GM18951 (cell line): ENCODE data around the gene UFD1.

Experiments
- POLR2A ChIP-seq: IDR thresholded peaks from 4 replicates; pipeline ENCODE4 v1.6.1; 2011; ENCODE audit warnings: mild to moderate bottlenecking; ENCODE audit not compliant: insufficient read length, insufficient read depth; ENCODE audit errors: extremely low read depth
- in situ Hi-C: fragments of 300-500 bp; cut with MboI; formaldehyde crosslinking; loops from one replicate; pipeline ENCODE4 v1.12.0; 2022; ENCODE audit warnings: low sequenced_read_pairs, mixed read lengths, inconsistent platforms; ENCODE audit not compliant: unreplicated experiment

UFD1 gene

GRCh38 chr22:19478901-19479354 is at the start of gene UFD1:
UFD1 (minus strand) TSS chr22:19479193; CDS start chr22:19479085, 108 bp downstream.
- in situ Hi-C loops = no loop called here
- peak; percentile 68 for TF ChIP-seq POLR2A

DNA sequence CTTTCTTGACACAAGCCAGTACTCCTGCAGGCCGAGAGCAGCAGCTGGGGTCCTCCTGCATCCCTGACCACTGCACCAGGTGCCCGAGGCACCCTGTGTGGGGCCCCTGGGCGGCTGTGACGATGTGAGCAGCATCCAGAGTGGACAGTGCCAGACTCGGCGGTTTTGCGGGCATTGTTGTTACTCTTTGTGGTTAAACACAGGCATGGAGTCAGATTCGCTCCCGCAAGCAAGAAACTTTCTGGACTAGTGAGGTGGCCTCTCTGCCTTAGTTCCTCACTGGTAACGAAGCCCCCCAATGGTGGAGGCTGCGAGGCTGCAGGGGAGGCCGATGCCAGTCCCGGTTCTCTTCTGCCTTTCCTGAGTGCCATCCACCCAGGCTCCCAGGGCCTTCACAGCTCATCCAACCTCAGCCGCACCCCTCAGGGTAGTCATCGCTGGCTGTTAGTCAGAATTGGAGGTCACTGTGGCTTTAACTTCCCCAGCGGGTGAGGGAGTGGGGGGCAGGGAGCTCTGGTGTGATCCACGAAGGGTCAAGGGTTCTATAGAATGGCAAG is 48.9 kb upstream of the UFD1 start:
- TF ChIP-seq POLR2A = no peak
- in situ Hi-C loops = no loop called here

GRCh38 chr22:19527321-19527721 is 48.3 kb upstream of the UFD1 start:
- in situ Hi-C loops = no loop called here
- no peak for TF ChIP-seq POLR2A

DNA sequence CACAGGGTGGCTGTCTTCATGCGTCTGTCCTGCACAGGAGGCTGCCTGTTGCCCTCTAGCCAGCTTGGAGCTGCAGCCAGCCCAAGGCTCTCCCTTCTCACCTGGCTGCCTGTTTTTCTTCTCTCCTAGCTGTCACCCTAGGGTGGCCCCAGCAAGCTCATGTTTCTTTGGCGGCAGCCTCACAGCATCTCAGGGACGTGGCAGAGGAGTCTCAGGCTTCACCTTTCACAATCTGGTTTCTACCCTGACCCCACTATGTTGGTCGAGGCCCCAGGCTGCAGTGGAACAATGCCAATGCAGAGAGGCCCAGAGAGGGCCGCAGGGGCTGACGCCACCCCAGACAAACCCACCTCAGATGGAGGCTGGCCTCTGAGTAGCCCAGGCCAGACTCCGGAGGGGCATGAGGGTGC is 47.7 kb upstream of the UFD1 start:
- TF ChIP-seq POLR2A = no peak
- in situ Hi-C loops = no loop called here

DNA sequence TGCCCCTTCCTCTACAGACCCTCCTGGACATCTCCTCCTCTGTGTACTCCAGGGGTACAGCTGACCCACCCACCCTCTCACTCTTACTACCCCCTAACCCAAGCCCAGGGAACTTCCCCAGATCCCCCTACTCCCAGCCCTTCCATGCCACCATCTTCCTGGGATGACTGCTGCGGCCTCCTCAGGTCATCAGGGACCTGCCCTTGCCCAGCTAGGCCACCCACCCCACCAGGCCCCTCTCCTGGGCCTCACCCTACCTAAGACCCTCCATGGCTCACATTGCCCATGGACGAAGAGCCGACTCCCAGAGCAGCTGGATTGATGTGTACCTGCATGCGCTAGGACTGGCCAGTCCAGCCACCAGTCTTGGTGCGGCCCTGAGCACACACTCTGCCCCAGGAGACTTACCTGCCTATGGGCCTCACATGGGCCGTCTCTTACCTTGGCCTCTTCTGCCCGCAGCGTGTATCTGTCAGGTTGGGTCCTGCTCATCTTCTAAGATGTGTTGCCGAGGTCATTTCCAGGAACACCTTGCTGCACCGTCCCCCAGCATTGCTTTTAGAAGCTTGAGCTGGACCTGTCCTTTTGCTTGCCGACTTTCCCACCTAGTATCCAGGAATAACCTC is 47.2 kb upstream of the UFD1 start:
- TF ChIP-seq POLR2A = no peak
- in situ Hi-C loops = no loop called here

DNA sequence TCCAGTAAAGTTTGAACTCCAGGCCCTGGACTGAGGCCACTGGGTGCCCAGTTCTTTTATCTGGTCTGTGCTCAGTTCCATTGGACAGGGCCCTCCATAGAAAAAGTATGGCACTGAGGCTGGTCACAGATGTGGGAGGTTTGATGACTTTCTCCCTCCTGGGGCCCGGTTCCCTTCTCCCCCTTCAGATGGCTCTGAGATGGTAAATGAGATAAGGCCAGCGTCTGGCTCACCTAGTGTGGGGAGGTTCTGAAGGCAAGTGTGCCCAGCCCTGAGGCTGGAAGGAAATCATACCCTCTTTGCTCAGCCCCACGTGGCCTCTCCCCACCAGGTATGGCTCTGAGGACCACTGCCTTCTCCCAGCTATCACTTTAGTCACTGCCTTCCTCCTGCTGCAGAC is 46.7 kb upstream of the UFD1 start:
- in situ Hi-C loops = no loop called here
- no peak for TF ChIP-seq POLR2A

GRCh38 chr22:19525116-19525660 is 46.2 kb upstream of the UFD1 start:
- no peak for TF ChIP-seq POLR2A
- in situ Hi-C loops = no loop called here

GRCh38 chr22:19524170-19525115 is 45.5 kb upstream of the UFD1 start, which contains the start of gene CLDN5:
CLDN5 (minus strand) TSS chr22:19524410; CDS start chr22:19524255, 155 bp downstream.
- in situ Hi-C loops = no loop called here
- no peak for TF ChIP-seq POLR2A

DNA sequence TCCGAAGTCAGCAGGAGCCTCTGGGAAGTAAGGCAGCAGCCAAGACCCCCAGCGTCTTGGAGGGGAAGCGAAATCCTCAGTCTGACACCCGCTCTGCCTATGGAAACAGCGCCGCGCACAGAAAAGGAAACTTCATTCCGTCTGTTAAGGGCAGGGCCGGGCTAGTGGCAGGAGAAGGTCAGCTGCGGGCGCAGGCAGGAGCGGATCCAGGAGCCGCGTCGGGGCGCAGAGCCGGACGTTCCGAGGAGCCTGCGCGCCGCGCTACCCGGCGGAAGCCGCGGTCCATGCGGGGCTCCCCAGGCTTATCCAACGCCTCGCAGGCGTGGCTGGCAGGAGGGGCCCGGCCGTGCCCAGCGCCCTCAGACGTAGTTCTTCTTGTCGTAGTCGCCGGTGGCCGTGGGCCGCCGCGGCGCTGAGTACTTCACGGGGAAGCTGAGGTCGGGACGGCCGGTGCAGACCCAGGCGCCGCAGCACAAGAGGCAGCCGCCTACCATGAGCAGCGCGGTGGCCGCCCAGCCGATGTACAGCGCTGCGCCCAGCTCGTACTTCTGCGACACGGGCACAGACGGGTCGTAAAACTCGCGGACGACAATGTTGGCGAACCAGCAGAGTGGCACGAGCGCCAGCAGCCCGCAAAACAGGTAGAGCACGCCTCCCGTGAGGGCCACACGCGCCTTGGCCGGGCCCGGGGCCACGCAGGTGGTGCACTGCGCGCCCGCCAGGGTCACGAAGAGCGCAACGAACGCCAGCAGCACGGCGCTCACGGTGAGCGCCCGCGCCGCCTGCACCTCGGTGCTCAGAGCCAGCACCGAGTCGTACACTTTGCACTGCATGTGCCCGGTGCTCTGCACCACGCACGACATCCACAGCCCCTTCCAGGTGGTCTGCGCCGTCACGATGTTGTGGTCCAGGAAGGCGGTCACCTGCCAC is 44.5 kb upstream of the UFD1 start:
- TF ChIP-seq POLR2A = no peak
- in situ Hi-C loops = no loop called here

- TF ChIP-seq POLR2A = no peak
- in situ Hi-C loops = no loop called here
These were observed 43.9 kb upstream of the UFD1 start for GRCh38 chr22:19522881-19523239.

- no peak for TF ChIP-seq POLR2A
- in situ Hi-C loops = no loop called here
These were observed 43.3 kb upstream of the UFD1 start for GRCh38 chr22:19522190-19522880.
